Activated gamma-delta T cell treated with anti-CD3 and anti-CD28 coated beads, Interleukin-2, amount 50 U/mL, for 16 hours (primary cell): ENCODE data around the gene SLC48A1.

Experiments
- DNase-seq: peaks from one replicate; pipeline ENCODE4 v3.0.0-alpha.2; 2020; ENCODE audit warnings: low read depth

The SLC48A1 gene

DNA sequence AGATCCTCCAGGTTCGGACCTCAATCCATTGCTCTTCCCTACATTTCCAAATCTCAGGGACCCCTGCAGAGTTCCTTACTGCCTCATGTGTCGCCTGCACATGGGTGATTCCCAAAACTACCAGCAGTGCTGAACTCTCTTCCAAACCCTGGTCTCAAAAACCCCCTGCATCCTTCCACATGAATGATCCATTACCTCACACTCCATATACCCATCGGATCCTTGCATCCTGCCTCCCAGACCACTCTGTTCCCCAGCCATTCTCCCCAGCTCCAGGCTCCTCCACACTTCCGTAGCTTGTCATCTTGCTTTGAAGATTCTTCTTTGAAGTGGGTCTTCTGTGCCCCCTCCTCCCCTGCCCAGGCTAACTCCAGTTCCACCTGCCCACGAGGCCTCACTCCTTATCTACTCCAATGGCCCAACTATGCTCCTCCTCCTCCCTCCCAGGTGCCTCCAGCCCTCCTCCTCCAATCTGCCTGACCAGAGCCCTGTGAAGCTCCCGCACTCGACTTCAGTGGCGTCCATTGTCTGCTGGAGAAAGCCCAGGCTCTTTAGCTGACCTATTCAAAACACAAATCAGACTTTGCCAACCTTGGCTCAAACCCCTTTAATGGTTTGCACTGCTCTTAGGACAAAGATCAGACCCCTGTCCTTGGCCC is 28.1 kb upstream of the SLC48A1 start:
- no peak for DNase-seq

DNA sequence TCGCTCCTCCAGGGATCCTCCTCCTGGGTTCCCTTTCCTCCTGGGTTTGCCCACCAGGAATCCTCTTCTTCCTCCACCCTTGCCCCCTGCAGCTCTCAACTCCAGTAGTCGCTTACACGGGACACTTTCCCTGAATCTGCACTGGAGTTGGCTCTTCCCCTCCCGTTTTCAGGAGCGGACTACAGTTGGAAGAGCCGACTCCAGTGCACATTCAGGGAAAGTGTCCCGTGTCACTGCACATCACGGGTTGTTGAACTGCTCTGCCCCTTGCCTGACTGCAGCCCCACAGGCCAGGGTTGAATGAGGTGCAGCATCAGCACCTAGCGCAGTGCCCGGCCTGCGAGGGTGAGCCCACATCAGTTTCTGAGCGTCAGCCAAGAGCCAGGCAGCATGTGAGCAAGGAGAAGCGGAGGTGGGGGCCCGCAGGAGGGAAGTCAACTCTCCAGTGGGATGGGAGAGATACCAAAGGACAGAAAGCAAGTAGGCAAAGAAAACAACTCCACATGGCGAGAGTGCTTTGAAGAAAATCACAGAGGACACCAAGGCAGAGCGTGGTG is 27.5 kb upstream of the SLC48A1 start:
- no peak for DNase-seq

DNA sequence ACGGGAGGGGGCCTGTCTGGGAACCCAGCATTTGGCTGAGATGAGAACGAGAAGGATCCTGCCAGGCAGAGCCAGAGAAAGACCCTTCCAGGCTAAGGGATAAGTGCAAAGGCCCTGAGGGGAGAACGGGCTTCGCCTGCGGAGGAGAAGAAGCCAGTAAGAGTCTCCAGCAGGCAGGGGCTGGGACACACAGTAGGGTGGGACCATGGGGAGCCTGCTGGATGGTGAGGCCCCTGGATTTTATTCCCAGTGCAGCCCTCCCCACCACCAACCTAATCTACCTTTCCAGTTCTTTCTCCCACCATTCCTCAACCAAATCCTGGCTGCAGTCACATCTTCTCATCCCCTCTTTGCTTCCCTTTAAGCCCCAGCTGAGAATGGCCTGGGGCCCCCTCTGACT is 27.0 kb upstream of the SLC48A1 start:
- DNase-seq: no peak

DNA sequence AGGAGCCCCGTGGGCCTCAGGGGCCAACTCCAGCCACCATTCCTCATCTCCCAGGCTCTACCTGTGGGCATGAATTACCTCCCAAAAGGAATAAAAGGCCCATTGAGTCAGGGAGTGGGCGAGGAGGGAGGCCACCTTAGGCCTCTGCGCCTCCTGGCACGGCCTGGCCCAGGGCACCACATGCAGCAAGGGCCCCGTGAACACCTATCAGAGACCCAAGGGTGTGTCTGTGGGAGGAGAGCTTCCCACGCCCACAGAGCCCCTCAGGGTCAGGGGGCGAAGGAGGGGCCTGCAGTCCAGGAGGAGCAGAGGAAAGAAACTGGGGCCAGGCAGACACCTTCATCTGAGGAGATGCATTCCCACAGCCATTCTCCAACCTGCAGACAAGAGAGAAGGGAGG is 26.5 kb upstream of the SLC48A1 start:
- no peak for DNase-seq

DNA sequence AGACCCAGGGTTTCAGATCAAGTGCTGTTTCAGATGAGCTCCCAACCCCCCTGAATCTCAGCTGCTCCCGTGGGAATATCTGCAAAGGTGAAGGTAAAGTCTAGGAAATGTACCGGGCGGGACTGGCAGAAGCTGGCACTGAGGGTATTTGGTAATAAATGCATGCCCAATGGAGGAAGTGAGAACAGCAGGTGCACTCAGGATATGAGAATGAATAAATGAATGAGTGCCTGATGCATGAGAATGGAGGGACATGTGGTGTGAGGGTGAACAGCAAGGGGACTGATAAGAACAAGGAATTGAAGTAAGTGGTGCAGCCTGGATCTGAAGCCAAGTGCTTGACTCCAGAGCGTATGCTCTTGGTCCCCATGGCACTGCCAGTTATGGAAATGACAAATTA is 25.9 kb upstream of the SLC48A1 start:
- DNase-seq: no peak

DNA sequence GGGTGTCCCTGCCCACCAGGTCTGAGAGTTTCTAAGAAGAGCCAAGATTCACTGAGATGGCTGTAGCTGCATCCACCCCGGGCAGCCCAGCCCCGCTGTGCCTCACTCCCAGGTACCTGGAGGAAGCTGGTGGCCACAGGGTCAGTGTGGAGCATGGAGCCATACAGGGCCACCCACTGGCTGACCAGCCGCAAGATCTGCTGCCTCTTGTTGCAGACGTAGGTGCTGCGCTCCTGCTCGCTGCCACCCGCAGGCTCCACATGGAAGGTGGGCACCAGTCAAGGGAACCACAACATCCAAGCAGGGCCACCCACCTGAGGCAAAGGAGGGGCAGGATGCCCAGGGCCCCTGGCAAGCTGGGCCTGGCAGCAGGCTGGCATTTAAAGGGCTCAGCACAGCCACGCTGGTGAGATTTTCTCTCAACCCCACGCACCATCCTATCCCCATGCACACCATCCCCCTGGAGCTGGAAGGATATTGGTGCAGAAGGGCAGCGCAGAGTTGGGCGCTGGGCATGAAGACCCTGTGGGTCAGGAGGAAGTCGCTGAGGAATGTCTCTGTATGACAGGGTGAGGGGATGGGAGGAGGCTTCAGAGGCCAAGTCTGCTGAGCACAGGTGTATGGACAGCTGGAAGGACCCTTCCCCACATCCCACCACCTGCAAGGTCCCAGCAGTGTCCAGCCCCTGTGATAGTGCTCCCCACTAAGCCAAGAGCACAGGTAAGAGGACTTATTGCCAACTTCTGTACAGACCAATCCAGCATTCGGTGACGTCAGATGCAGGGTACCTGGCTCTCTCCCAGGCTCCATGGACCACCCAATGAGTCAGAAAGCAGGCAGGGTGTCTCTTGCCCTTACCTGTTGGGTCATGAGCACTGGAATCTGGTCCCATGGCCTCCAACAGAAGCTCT is 25.2 kb upstream of the SLC48A1 start:
- no peak for DNase-seq

DNA sequence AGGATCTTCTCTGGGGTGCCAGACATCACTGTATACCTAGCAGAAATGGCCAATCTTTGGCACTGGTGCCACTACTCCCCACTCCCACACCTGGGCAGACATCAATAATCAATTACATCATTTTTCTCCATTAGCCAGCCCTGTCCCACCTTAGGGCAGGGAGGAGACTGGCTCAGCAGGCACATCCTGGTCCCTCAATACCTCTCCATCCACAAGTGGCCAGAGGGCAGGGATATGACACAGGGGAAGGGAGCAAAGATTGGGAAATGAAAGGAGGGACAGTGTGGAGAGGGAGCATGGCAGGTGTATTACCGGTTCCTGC is 24.6 kb upstream of the SLC48A1 start:
- no peak for DNase-seq

DNA sequence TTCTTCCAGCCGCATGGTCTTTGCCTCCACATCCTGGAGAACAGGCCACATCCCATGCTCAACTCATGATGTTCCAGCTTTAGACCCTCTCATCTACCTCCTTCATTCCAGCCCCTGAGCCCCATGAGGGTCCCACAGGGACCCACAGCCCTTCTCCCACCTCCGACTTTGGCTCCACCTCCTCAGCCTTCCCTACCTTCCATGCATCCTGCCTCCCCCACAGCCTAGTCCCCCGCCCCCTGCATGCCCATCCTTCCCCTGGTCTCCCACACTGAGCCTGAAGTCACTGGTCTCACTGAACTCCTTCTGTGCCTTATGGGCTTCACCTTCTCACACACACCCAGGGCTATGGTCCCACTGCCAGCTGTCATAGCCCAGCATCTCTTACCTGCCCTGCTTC is 24.1 kb upstream of the SLC48A1 start:
- no peak for DNase-seq

DNA sequence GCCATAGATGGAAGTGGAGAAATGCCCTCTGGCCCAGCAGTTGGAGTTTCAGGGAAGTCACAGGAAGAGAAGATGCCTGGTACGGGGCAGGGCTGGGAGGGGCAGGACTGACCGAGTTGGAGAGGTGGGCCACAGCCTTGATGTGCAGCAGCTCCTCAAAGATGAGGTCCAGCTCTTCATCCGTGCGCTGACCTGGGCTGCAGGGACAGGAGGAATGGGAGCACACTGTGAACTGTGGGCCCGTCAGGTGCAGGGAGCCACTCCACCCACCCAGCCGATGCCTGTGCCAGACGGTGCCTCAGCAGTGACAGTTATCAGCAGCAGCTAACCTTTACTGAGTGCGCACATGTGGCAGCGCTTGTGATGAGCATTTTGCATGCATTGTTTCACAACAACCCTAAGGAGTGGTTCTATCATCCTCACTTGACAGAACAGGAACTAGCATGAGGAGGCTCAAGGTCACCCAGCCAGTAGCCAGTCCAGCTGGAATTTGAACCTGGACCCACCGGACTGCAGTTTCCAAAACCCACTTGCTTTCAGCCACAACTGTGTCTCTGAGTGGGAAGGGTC is 22.7 kb upstream of the SLC48A1 start:
- DNase-seq: no peak

DNA sequence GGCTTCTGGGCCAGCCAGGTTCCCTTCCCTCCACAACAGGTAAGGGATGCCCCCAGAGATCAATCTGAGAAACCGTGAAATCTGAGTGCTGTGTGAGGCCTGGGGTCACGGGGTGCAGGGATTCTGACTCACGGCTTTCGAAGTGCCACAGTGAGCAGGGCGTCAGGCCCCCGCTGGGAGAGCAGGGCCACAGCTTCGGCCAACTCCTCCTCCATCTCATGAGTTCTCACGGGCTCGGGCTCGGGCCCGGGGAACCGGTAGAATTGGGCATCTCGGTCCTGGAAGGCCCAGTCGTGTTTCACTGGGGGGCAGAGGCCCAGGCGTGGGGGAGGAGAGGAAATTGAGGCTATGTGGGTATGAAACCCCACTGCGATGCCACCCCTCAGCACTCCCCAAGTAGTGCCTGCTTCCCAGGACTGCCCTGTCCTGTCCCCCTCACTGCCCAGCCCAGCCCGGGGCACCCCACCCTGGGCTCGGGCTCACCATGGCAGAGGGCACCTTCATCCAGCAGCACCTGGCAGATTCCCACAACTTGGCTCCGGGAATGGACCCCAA is 22.0 kb upstream of the SLC48A1 start:
- DNase-seq: no peak

DNA sequence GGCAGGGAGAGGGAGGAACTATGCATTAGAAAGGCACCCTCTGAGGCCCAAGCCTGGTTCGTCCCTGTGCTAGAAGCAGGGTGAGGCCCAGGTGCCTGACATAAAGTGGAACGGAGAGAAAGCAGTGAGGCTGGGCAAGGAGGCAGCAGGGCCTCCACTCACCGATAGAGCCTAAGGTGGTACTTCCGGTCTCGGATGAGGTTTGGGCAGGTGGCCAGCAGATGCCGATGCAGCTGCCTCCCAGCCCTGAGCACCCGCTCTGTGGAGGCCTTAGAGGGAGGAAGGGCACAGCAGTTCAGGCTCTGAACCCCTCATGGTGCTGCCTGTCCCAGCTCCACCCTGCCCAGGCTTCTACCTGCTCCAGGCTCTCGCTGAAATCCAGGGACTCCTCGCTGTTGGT is 21.5 kb upstream of the SLC48A1 start:
- no peak for DNase-seq

DNA sequence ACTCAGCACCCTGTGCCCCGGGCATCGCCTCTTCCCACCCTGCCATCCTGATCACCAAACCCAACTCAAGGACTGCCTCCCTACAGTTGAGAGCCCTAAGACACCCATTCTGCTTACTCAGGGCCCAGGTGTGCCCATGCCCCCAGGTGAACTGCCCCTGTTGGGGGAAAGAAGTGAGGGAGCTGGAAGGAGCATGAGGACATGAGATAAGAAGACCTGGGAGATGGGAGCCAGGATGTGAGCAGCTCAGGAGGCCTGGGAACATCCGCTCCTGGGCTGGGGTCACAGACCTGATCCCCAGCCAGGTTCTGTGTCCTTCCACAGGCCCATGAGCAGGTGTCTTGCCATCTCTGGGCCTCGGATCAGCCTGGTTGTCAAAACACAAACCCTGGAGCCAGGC is 20.9 kb upstream of the SLC48A1 start:
- DNase-seq: no peak

DNA sequence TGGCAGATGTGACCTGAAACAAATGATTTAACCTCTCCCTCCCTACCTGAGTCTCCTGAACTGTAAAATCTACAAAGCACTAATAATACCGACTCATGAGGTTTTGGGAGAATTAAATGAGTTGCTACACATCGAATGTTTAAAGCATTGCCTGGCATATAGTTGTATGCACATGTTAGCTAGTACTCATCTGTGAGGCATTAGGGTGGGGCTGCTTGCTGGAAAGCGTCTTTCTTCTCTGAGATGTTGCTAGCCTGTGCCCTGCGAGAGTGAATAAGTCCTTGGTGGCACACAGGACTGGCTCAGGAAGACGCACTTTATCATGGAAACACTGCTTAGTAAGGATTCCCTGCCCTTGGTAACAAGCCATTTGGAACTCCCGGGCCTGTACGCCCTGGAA is 20.5 kb upstream of the SLC48A1 start:
- no peak for DNase-seq

DNA sequence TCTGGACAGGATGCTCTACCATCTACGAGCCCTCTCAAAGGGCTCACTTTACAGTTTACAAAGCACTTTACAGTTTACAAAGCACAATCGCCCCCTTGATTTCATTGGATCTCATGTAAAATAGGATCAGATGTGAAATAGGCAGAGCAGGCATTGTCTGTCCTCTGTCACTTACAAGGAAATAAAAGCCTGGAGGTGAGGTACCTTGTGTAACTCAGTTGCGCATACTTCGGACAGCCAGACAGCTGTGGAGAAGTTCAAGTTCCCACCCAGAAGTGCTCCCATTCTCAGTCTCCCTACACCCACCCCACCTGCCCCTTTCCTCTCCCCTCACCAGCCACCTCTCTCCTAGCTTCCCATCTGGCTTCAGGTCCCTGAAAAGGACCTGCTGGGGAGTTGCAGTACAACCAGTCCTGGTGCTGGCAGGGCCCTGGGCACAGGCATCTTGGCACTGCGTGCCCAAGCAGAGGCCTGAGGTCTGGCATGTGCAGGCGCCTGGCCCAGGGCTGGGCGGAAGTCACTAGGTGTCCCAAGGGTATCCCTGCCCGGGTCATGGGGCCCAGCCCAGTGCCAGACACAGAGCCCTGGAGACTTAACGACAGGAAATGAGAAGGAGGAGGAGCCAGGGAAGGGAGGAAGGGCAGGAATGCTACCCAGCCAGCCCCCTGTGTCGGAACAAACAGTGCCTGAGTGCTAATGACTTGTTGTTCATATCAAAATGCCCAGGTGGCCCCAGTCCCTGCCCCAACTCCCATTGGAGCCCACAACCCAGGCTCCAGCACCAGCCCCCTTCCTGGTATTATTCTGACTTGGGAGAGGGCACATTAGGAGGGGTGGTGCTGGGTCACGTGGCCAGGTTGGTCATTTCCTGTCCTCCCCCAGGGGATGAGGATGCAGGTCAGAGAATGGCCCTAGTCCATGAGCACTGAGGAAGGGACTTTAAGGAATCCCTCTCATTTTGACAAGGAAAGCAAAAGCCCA is 19.7 kb upstream of the SLC48A1 start:
- no peak for DNase-seq

DNA sequence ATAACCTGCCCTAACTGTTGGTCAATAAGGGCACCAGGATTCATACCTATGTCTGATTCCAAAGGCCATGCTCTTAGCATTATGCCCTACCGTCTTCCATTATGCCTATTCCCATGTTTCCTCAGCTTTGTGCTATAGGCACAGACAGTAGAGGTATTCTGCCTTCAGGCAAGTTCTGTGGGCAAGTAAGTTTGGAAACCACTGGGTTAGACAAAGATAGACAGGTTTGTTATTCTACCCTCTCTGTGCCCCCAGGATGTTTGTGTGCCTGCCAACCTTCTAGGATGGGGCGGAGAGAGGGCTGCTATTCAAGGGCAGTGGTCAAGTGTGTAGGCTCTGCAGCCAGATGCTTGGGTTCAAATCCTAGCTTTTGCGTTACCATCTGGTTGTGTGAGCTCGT is 18.9 kb upstream of the SLC48A1 start:
- DNase-seq: no peak

DNA sequence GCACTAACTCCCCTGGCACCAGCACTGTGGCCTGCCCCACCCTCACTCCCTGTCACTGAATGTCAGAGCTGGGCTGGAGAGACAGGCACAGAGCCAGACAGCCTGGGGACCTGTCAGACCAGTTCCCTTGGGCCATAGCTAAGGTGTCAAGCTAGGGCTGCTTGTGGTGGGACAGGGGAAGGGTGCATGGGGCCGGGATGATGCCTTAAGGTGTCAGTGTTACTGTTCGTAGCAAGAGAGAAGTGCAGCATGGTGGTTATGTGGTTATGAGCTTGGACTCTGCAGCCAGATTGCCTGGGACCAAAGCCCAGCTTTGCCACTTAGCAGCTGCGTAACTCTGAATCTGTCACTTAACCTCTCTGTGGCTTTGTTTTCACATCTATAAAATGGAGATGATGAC is 18.2 kb upstream of the SLC48A1 start:
- no peak for DNase-seq

DNA sequence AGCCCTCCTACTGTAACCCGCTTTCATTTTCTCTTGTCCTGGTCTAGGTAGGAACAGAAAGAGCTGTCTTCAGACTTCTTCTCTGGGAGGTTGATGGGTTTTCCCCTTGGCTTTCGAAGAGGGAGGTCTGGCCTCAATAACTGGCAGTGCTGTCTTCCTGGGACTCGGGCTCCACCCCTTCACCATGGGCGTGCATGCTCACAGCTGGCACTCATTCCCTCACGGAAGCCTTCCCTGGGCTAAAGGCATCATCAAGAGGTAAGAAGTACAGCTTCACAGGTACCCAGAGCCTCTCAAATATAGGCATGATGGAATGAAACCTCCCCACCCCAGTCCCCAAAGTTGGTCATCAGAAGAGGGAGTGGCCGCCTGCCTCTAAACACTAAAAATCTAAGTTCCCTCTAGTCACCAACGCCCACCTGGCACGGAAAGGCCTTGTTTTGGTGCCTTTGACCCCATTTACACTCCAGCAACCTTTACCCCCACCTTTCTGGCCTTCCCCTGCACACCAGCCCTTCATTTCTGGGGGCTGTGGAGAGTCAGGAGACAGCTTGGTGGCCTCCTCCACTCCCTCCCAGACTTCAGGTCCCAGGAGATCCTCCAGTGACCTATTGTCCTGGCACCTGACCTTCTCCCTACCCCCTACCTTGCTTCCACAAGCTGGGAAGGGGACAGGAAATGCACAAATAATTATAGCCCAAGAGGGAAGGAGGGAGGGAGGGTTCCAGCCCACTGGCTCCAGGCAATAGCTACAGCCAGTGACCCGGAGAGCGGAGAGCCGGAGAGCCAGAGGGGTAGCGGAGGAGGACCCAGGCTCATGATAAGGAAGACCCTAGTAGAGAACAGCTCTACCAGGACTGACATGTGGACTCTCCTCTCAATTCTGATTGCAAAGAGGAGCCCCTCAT is 17.1 kb upstream of the SLC48A1 start:
- no peak for DNase-seq

DNA sequence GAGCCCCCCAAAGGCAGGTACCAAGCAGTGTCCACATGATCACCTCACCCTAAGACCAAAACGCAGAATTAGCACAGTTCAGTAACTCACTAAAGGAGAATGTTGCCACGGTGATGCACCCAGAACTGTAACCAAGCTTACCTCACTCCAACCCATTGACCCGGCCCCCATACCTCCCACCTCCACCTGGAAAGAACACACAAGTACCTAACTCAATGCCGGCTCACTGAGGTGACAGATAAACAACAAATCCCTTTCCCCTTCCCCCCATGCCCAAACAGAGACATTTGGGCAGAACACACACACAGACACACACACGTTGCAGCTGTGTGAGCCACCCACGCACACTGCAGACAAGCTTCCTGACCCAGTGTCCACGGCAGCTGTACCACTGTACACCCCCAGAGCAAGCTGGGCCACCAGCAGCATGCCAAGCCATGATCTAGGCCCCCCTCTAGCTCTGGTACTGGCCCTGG is 15.6 kb upstream of the SLC48A1 start:
- DNase-seq: no peak

DNA sequence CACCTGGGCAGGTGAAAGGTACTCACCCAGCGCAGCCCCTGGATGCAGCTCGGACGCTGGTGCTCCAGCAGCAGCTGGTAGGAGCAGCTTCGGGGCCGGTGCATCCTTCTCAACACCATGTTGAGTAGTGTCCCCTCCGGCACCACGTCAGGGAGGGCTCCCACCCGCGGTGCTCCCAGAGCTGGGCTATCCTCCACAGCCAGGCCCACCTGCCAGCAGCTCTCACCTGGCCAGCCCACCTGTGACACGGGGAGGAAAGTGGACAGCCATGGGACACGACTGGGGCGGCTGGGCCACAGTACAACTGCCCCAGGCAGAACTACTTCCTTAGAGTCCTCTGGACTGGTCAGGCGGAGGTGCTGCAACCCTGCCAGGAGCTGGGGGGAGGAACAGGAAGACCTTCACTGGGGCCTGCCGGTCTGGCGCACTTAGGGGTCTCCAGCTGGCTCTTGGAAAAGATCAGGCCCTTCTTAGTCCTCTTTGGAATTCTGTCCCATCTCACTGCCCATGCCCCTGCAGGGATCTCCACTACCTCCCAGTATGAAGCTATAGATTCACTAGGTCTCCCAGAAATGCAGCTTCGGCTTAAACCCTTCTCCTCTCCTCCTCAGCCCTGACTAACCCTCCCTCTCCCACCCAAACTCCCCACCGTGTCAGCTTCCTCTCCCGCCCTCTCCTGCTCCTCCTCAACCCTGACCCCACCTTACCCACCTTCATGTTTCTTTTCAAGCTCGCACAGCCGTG is 15.0 kb upstream of the SLC48A1 start:
- DNase-seq: no peak

DNA sequence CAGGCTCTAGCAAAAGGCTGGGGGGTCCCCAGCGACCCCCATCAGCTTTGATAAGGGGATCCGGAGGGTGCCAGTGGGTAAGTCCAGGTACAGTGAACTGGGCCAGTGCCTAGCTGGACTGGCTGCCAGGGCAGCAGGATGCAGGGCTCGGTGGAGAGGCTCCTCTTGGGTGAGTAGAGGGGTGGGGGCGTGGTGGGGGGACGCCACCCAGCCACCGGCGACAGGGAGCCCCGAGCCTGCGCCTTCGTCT is 14.5 kb upstream of the SLC48A1 start:
- no peak for DNase-seq
